ENCODE results near the gene GRM1.

GRM1 gene

DNA sequence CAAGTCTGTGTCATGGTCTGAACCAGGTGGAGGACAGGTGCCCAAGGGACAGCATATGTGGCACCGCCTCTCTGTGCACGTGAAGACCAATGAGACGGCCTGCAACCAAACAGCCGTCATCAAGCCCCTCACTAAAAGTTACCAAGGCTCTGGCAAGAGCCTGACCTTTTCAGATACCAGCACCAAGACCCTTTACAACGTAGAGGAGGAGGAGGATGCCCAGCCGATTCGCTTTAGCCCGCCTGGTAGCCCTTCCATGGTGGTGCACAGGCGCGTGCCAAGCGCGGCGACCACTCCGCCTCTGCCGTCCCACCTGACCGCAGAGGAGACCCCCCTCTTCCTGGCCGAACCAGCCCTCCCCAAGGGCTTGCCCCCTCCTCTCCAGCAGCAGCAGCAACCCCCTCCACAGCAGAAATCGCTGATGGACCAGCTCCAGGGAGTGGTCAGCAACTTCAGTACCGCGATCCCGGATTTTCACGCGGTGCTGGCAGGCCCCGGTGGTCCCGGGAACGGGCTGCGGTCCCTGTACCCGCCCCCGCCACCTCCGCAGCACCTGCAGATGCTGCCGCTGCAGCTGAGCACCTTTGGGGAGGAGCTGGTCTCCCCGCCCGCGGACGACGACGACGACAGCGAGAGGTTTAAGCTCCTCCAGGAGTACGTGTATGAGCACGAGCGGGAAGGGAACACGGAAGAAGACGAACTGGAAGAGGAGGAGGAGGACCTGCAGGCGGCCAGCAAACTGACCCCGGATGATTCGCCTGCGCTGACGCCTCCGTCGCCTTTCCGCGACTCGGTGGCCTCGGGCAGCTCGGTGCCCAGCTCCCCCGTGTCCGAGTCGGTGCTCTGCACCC is 405.2 kb downstream of the GRM1 start:
- no peak overlapping the region for H2AFZ ChIP-seq (ENCODE audit: low read depth, low read length)
- no peak overlapping the region for H3K4me3 ChIP-seq (ENCODE audit: low read length)
- H3K9me3 ChIP-seq (ENCODE audit: insufficient read depth, low read length) = no peaks in the 10 kb centered on the region
- H3K4me2 ChIP-seq (ENCODE audit: low read length) = no peak overlapping the region
- H3K4me1 ChIP-seq (ENCODE audit: low read length) = no peaks in the 10 kb centered on the region
- H3K79me2 ChIP-seq (ENCODE audit: low read length) = no peaks in the 10 kb centered on the region
- H3K9ac ChIP-seq (ENCODE audit: low read length) = no peak overlapping the region
- TF ChIP-seq EZH2phosphoT487 (IDR thresholded peaks at IDR 0.05; ENCODE audit: low read depth) = no peak
- no peak for TF ChIP-seq CTCF (IDR thresholded peaks at IDR 0.05; ENCODE audit: low read depth, low read length)
- no peaks in the 10 kb centered on the region for H4K20me1 ChIP-seq (ENCODE audit: insufficient read depth, low read length)
- no peaks in the 10 kb centered on the region for H3K27me3 ChIP-seq (ENCODE audit: low read depth, low read length)
- H3K36me3 ChIP-seq (replicated peaks; ENCODE audit: low read depth, low read length) = no peaks in the 10 kb centered on the region
- no peak overlapping the region for H3K27ac ChIP-seq (ENCODE audit: low read length)

GRCh38 chr6:146434732-146435390 is 406.0 kb downstream of the GRM1 start:
- Histone ChIP-seq H3K79me2 (ENCODE audit: low read length) (no peaks in the 10 kb centered on the region), H4K20me1 (ENCODE audit: insufficient read depth, low read length) (no peaks in the 10 kb centered on the region), H3K9me3 (ENCODE audit: insufficient read depth, low read length) (no peaks in the 10 kb centered on the region), H3K36me3 (replicated peaks; ENCODE audit: low read depth, low read length) (no peaks in the 10 kb centered on the region), H3K4me1 (ENCODE audit: low read length) (no peaks in the 10 kb centered on the region), H2AFZ (ENCODE audit: low read depth, low read length) (no peak overlapping the region), H3K4me3 (ENCODE audit: low read length) (no peak overlapping the region), H3K27me3 (ENCODE audit: low read depth, low read length) (no peaks in the 10 kb centered on the region), H3K9ac (ENCODE audit: low read length) (no peak overlapping the region), H3K27ac (ENCODE audit: low read length) (no peak overlapping the region), H3K4me2 (ENCODE audit: low read length) (no peak overlapping the region)
- TF ChIP-seq EZH2phosphoT487 (IDR thresholded peaks at IDR 0.05; ENCODE audit: low read depth) (no peak), CTCF (IDR thresholded peaks at IDR 0.05; ENCODE audit: low read depth, low read length) (no peak)

GRCh38 chr6:146441907-146442306 is 413.0 kb downstream of the GRM1 start:
- H3K4me1 ChIP-seq (ENCODE audit: low read length) = no peaks in the 10 kb centered on the region
- H3K36me3 ChIP-seq (replicated peaks; ENCODE audit: low read depth, low read length) = no peaks in the 10 kb centered on the region
- H3K4me3 ChIP-seq (ENCODE audit: low read length) = no peak overlapping the region
- no peak overlapping the region for H3K9ac ChIP-seq (ENCODE audit: low read length)
- H3K9me3 ChIP-seq (ENCODE audit: insufficient read depth, low read length) = no peaks in the 10 kb centered on the region
- no peak overlapping the region for H3K27ac ChIP-seq (ENCODE audit: low read length)
- H2AFZ ChIP-seq (ENCODE audit: low read depth, low read length) = no peak overlapping the region
- TF ChIP-seq EZH2phosphoT487 (IDR thresholded peaks at IDR 0.05; ENCODE audit: low read depth) (no peak), CTCF (IDR thresholded peaks at IDR 0.05; ENCODE audit: low read depth, low read length) (no peak)
- no peaks in the 10 kb centered on the region for H3K27me3 ChIP-seq (ENCODE audit: low read depth, low read length)
- H3K79me2 ChIP-seq (ENCODE audit: low read length) = no peaks in the 10 kb centered on the region
- no peaks in the 10 kb centered on the region for H4K20me1 ChIP-seq (ENCODE audit: insufficient read depth, low read length)
- no peak overlapping the region for H3K4me2 ChIP-seq (ENCODE audit: low read length)

GRCh38 chr6:146444189-146444588 is 415.3 kb downstream of the GRM1 start:
- Histone ChIP-seq H3K36me3 (replicated peaks; ENCODE audit: low read depth, low read length) (no peaks in the 10 kb centered on the region), H3K4me3 (ENCODE audit: low read length) (no peak overlapping the region), H3K27me3 (ENCODE audit: low read depth, low read length) (no peaks in the 10 kb centered on the region), H2AFZ (ENCODE audit: low read depth, low read length) (no peak overlapping the region), H3K9me3 (ENCODE audit: insufficient read depth, low read length) (no peaks in the 10 kb centered on the region), H4K20me1 (ENCODE audit: insufficient read depth, low read length) (no peaks in the 10 kb centered on the region), H3K4me1 (ENCODE audit: low read length) (no peaks in the 10 kb centered on the region), H3K79me2 (ENCODE audit: low read length) (no peaks in the 10 kb centered on the region), H3K9ac (ENCODE audit: low read length) (no peak overlapping the region), H3K4me2 (ENCODE audit: low read length) (no peak overlapping the region), H3K27ac (ENCODE audit: low read length) (no peak overlapping the region)
- TF ChIP-seq CTCF (IDR thresholded peaks at IDR 0.05; ENCODE audit: low read depth, low read length) (no peak), EZH2phosphoT487 (IDR thresholded peaks at IDR 0.05; ENCODE audit: low read depth) (no peak)

Data from OCI-LY3 (cell line).